Mucosa of descending colon (tissue), 3 donors: Measurements from ENCODE around the gene GRM8. TPM values are rescaled to one million over a fixed set of nuclear protein-coding genes. Genes with fewer than 3 reads are reported as not detected.

Experiments used
- ATAC-seq: fragments of 200-7000 bp; cut with Tn5 transposase; one replicate; pipeline ENCODE4 v1.9.1; 2020; ENCODE audit warnings: mild to moderate bottlenecking, moderate library complexity
- DNase-seq, 3 donors: peaks; one replicate each; pipeline ENCODE4 v3.0.0-alpha.2; 2020
- H3K36me3 ChIP-seq: fragments of 200-600 bp; one replicate; pipeline ENCODE4 v1.8.0; 2021; ENCODE audit warnings: low read depth, mild to moderate bottlenecking
- H3K4me1 ChIP-seq: fragments of 200-600 bp; one replicate; pipeline ENCODE4 v1.8.0; 2021; ENCODE audit warnings: low read depth, mild to moderate bottlenecking
- H3K4me3 ChIP-seq: fragments of 200-600 bp; one replicate; pipeline ENCODE4 v1.8.0; 2021; ENCODE audit warnings: mild to moderate bottlenecking
- H3K9me3 ChIP-seq: fragments of 200-600 bp; one replicate; pipeline ENCODE4 v1.8.0; 2021; ENCODE audit warnings: mild to moderate bottlenecking
- CTCF ChIP-seq: fragments of 200-600 bp; IDR thresholded peaks from one replicate; pipeline ENCODE4 v1.8.0; 2022; ENCODE audit warnings: antibody characterized with exemption, mild to moderate bottlenecking
- intact Hi-C, 2 donors: fragments of 100-400 bp; cut with DNase I in 1 of 2; cut with micrococcal nuclease in 1 of 2; formaldehyde crosslinking; loops; one replicate each; pipeline versions ENCODE4 v1.11.0 to v1.11.1; 2022; cut with DNase I, micrococcal nuclease
- long read RNA-seq, 2 donors: library from polyadenylated mRNA; unstranded; transcript quantifications; one replicate each; pipeline ENCODE4 v2.0.0, GENCODE V29; 2019 to 2021
- total RNA-seq, 3 donors: library from RNA; stranded (reverse); fragmentation: NEBNext Ultra II Directional in 2 of 3; extraction: Animal tissue kit (Norgen Biotek cat#: 25700) in 2 of 3; gene quantifications; one replicate each; pipeline versions ENCODE4 v1.2.1 to v1.2.4, GENCODE V29; 2021 to 2023
- donor health status: DM: no; HTN: no; CAD: no; lungs with moderate emphysema.
- donor health status: DM: no; HTN: no; CAD: no.
- donor health status: DM: no; HTN: yes; CAD: no.

The GRM8 gene
- 1 to 10 TPM in 2 of 3 donors, under 1 TPM in 1; 0.41 to 9.2 (median 4.4) TPM for total RNA-seq
- long read RNA-seq, donor 1, partial matches to known transcripts = 1 of 1 reads
- long read RNA-seq, donor 1, other reads (novel, unspliced or antisense) = 0 of 1 reads
- long read RNA-seq, donor 2, partial matches to known transcripts = 1 of 2 reads
- long read RNA-seq, donor 2, other reads (novel, unspliced or antisense) = 1 of 2 reads

GRCh38 chr7:127252778-127253280, at the start of gene GRM8:
Gene GRM8, minus strand, starts transcription at chr7:127252941.
- Histone ChIP-seq H3K4me1 (peaks cover 28% of the 10 kb centered on the region), H3K9me3 (no peaks in the 10 kb centered on the region), H3K4me3 (peak within 1 kb of the TSS; percentile 39), H3K36me3 (no peaks in the 10 kb centered on the region)
- DNase-seq (peak; percentile 32 to 70 (median 65)), ATAC-seq (peak; percentile 62)
- intact Hi-C loops = no loop called here
- TF ChIP-seq CTCF = no peak

- ATAC-seq (no peak), DNase-seq (no peak)
- TF ChIP-seq CTCF = no peak
- no peak overlapping the region for H3K4me3 ChIP-seq
- H3K4me1 ChIP-seq = no peaks in the 10 kb centered on the region
- H3K36me3 ChIP-seq = no peaks in the 10 kb centered on the region
- no peaks in the 10 kb centered on the region for H3K9me3 ChIP-seq
- intact Hi-C loops = no loop called here
Measured at GRCh38 chr7:127290801-127291361, 38.1 kb upstream of the GRM8 start.

- ATAC-seq = no peak
- intact Hi-C loops = no loop called here
- Histone ChIP-seq H3K36me3 (no peaks in the 10 kb centered on the region), H3K4me1 (no peaks in the 10 kb centered on the region), H3K9me3 (no peaks in the 10 kb centered on the region), H3K4me3 (no peak overlapping the region)
- no peak for DNase-seq
- no peak for TF ChIP-seq CTCF
Measured at GRCh38 chr7:127290116-127290655, 37.4 kb upstream of the GRM8 start.

- Histone ChIP-seq H3K9me3 (no peaks in the 10 kb centered on the region), H3K36me3 (no peaks in the 10 kb centered on the region), H3K4me1 (no peaks in the 10 kb centered on the region), H3K4me3 (no peak overlapping the region)
- DNase-seq (peak in 1 of 3 donors; percentile 4), ATAC-seq (peak; percentile 43)
- intact Hi-C loops = no loop called here
- TF ChIP-seq CTCF = no peak
Measured at GRCh38 chr7:127287133-127287532, 34.4 kb upstream of the GRM8 start.

GRCh38 chr7:127270093-127270492, 17.4 kb upstream of the GRM8 start:
- Histone ChIP-seq H3K4me1 (no peaks in the 10 kb centered on the region), H3K4me3 (no peak overlapping the region), H3K36me3 (no peaks in the 10 kb centered on the region), H3K9me3 (no peaks in the 10 kb centered on the region)
- intact Hi-C loops = no loop called here
- TF ChIP-seq CTCF = no peak
- DNase-seq = no peak
- ATAC-seq = no peak
